Hepatocyte (in vitro differentiated cells): ENCODE data around the gene UBE3C.

Experiments
- CTCF ChIP-seq: fragments of 200-600 bp; sonication (generic); IDR thresholded peaks from 2 replicates; pipeline ENCODE4 v1.5.1; 2016; ENCODE audit warnings: antibody characterized with exemption, mild to moderate bottlenecking; ENCODE audit not compliant: poor library complexity
- EZH2phosphoT487 ChIP-seq: fragments of 200-600 bp; sonication (generic); IDR thresholded peaks from one replicate; pipeline ENCODE4 v1.6.1; 2018; ENCODE audit warnings: antibody characterized with exemption, mild to moderate bottlenecking, low read depth, moderate library complexity; ENCODE audit not compliant: unreplicated experiment, severe bottlenecking

- TF ChIP-seq CTCF (no peak), EZH2phosphoT487 (no peak)
Observed at GRCh38 chr7:157301610-157302120, 162.9 kb downstream of the UBE3C start.
